ENCODE measurements around the gene BEX3. TPM values are rescaled to one million over a fixed set of nuclear protein-coding genes. Genes with fewer than 3 reads are reported as not detected.

The BEX3 gene
- total RNA-seq, 3 donors from 2014 or later = 95.4 to 133 (median 121) TPM

- Histone ChIP-seq H3K27me3 (peaks cover 0 to 46% of the 10 kb centered on the region in 2 donors), H3K4me3 (no peak overlapping the region), H3K9me3 (no peaks in the 10 kb centered on the region), H3K36me3 (no peaks in the 10 kb centered on the region), H3K4me1 (no peaks in the 10 kb centered on the region), H3K27ac (no peak overlapping the region)
- intact Hi-C loops (cut with DNase I; ENCODE audit: low total_unique reads) = no loop called here
- DNase-seq (ENCODE audit: low spot score in 2 of 2) = no peak
- no peak for TF ChIP-seq CTCF (IDR thresholded peaks at IDR 0.05)
- no peak for TF ChIP-seq POLR2A (IDR thresholded peaks at IDR 0.05)
- TF ChIP-seq POLR2AphosphoS5 (IDR thresholded peaks at IDR 0.05) = no peak
These were observed 8.8 kb upstream of the BEX3 start for GRCh38 chrX:103367502-103367901.

GRCh38 chrX:103369479-103369878, 6.9 kb upstream of the BEX3 start:
- no peak for DNase-seq (ENCODE audit: low spot score in 2 of 2)
- no peaks in the 10 kb centered on the region for H3K4me1 ChIP-seq
- intact Hi-C loops (cut with DNase I; ENCODE audit: low total_unique reads) = no loop called here
- TF ChIP-seq POLR2A (IDR thresholded peaks at IDR 0.05) (no peak), CTCF (IDR thresholded peaks at IDR 0.05) (no peak), POLR2AphosphoS5 (IDR thresholded peaks at IDR 0.05) (no peak)
- H3K36me3 ChIP-seq = no peaks in the 10 kb centered on the region
- no peak overlapping the region for H3K4me3 ChIP-seq
- no peaks in the 10 kb centered on the region for H3K9me3 ChIP-seq
- peaks cover 0 to 47% of the 10 kb centered on the region in 2 donors for H3K27me3 ChIP-seq
- H3K27ac ChIP-seq = no peak overlapping the region

- peaks cover 0 to 43% of the 10 kb centered on the region in 2 donors for H3K27me3 ChIP-seq
- intact Hi-C loops (cut with DNase I; ENCODE audit: low total_unique reads) = no loop called here
- no peak for DNase-seq (ENCODE audit: low spot score in 2 of 2)
- H3K9me3 ChIP-seq = no peaks in the 10 kb centered on the region
- H3K4me3 ChIP-seq = no peak overlapping the region
- no peaks in the 10 kb centered on the region for H3K36me3 ChIP-seq
- H3K27ac ChIP-seq = no peak overlapping the region
- no peaks in the 10 kb centered on the region for H3K4me1 ChIP-seq
- no peak for TF ChIP-seq POLR2A (IDR thresholded peaks at IDR 0.05)
- TF ChIP-seq POLR2AphosphoS5 (IDR thresholded peaks at IDR 0.05) = no peak
- no peak for TF ChIP-seq CTCF (IDR thresholded peaks at IDR 0.05)
These were observed 3.5 kb upstream of the BEX3 start for GRCh38 chrX:103372886-103373285.

- Histone ChIP-seq H3K9me3 (no peaks in the 10 kb centered on the region), H3K4me3 (no peak overlapping the region), H3K4me1 (no peaks in the 10 kb centered on the region), H3K27me3 (peaks cover 0 to 40% of the 10 kb centered on the region in 2 donors), H3K27ac (no peak overlapping the region), H3K36me3 (no peaks in the 10 kb centered on the region)
- TF ChIP-seq POLR2A (IDR thresholded peaks at IDR 0.05) (no peak), CTCF (IDR thresholded peaks at IDR 0.05) (no peak), POLR2AphosphoS5 (IDR thresholded peaks at IDR 0.05) (no peak)
- intact Hi-C loops (cut with DNase I; ENCODE audit: low total_unique reads) = no loop called here
- no peak for DNase-seq (ENCODE audit: low spot score in 2 of 2)
These were observed 2.8 kb upstream of the BEX3 start for GRCh38 chrX:103373581-103373980.

- no peak for DNase-seq (ENCODE audit: low spot score in 2 of 2)
- H3K9me3 ChIP-seq = no peaks in the 10 kb centered on the region
- peaks cover 0 to 22% of the 10 kb centered on the region in 2 donors for H3K27me3 ChIP-seq
- intact Hi-C loops (cut with DNase I; ENCODE audit: low total_unique reads) = no loop called here
- peak overlapping the region; percentile 62 to 82 (median 66) for H3K4me3 ChIP-seq
- no peaks in the 10 kb centered on the region for H3K36me3 ChIP-seq
- TF ChIP-seq POLR2AphosphoS5 (IDR thresholded peaks at IDR 0.05) (no peak), POLR2A (IDR thresholded peaks at IDR 0.05) (no peak), CTCF (IDR thresholded peaks at IDR 0.05) (no peak)
- peak overlapping the region; percentile 80 to 94 for H3K27ac ChIP-seq
- H3K4me1 ChIP-seq = no peaks in the 10 kb centered on the region
These were observed 614 bp downstream of the BEX3 start for GRCh38 chrX:103376979-103377324.

All from breast epithelium (tissue), 4 donors.